NCI-H1417 (cell line): ENCODE results near the gene C19orf33.
"Not testable (repeated sequence)": the region's sequence is repeated elsewhere in the genome, so short reads cannot be mapped to it uniquely, and the experiment has no call there.

Experiments
- DNase-seq, 3 experiments: peaks; one replicate each; lab custom pipeline; 2025; lab: John Stamatoyannopoulos, UW

Gene C19orf33

DNA sequence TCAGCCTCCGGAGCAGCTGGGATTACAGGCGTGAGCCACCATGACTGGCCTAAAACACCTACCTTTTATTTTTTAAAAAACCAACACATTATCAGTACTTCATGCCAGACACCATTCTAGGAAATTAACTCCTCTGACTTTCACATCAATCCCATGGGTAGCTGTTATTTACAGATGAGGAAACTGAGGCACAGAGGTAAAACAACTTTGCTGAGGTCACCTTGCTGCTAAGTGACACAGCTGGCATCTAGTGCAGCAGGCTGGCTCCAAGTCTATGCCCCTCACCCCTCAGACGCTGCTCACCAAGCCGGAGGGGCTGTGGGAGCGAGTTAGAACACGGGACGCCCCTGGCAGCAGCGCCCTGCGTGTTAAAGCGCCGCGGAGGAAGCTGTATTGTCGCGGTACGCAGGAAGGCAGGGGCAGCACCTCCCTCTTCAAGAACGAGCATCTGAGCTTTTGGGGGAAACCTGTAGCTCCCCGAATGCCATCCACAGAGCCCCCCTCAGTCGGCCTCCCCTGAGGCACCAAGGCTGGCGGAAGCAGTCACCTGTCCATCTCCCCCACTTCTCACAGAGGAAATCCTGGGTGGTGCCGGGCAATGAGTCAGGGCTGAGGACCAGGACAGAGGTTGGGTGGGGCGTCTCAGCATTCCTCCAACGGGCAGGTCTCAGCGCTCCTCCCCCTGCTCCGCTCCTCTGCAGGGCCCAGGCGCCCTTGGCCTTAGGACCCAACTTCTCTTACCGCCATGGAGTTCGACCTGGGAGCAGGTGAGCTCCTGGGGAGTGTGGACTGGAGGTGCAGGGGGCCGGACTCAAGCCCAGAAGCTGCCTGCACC lies at the start of gene C19orf33:
TSS of gene C19orf33 (plus strand) at position 735 of the 835 bp plus-strand sequence. CDS start at position 746, 11 bp downstream.
- DNase-seq: no peak

DNA sequence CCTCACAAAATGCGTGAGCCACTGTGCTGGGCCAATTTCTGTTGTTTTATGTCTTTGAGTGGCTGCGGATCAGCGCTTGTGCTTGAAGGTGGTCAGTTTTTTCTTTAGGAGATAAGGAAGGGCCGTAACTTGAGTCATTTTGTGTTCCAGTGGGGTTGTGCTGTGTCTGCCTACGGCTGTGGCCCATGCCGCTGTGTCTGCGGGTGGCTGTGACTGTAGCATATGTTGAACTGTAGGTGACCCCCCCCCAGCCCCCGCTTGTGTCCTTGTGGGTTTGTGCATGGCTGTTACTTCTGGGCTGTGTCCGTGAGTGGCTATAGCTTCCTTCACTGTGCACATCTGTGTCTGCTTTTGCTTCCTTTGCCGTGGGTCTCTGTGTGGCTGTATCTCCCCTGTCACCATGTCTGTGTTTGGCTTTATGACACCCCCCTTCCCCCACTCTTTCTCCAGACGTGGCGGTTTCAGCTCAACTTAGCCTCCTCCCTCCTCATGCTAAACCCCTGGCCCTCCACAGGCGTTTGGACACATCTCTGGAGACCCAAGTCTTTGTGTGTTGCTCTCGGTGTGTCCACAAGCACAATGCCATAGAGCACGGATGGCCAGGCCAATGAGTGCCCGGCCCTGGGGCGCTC lies 48.6 kb upstream of the C19orf33 start:
- DNase-seq: no peak

- DNase-seq: not testable (repeated sequence)
Measured at GRCh38 chr19:38261942-38262341, 42.1 kb upstream of the C19orf33 start.

DNA sequence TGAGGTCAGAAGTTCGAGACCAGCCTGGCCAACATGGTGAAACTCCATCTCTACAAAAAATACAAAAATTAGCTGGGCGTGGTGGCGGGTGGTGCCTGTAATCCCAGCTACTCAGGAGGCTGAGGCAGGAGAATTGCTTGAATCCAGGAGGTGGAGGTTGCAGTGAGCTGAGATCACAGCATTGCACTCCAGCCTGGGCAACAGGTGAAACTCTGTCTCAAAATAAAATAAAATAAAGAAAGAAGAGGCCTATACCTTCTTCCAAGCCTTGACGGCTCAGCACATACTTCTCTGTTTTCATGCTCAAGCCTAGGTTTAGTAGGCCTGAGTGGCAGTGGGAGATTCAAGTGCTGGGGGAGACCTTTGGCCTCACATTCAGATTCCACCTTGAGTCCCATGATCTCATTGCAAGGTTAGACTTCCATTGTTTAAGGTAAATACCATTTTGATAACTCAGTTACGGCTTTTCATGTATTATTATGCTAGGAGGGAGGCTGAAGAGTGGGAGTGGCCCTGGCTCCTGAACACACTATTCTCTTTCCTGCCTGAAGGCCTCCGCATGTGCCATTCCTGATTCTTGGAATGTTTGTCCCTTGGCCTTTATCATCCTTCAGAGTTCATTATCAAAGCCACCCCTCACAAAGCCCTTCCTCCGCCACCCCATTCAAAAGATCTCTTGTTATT lies 41.3 kb upstream of the C19orf33 start:
- DNase-seq: no peak

- DNase-seq: peak in 1 of 3 experiments; percentile 99
Measured at GRCh38 chr19:38263689-38264485, 40.2 kb upstream of the C19orf33 start.

DNA sequence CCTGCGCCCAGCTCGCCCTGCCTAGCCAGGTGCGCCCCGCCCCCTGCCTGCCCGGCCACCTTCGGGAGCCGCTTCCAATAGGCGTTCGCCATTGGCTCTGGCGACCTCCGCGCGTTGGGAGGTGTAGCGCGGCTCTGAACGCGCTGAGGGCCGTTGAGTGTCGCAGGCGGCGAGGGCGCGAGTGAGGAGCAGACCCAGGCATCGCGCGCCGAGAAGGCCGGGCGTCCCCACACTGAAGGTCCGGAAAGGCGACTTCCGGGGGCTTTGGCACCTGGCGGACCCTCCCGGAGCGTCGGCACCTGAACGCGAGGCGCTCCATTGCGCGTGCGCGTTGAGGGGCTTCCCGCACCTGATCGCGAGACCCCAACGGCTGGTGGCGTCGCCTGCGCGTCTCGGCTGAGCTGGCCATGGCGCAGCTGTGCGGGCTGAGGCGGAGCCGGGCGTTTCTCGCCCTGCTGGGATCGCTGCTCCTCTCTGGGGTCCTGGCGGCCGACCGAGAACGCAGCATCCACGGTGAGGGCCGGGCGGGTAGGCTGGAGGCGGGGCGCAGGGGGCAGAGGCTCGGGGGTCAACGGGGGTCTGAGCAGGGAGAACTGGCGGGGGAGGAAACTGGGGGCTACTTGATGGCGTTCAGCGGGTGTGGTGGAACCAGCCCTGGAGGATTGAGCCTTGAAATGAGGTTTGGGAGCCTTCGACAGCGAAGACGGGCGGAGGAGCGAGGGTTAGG lies 39.4 kb upstream of the C19orf33 start, which contains the start of gene SPINT2:
TSS of gene SPINT2 (plus strand) at position 88 of the 727 bp plus-strand sequence. CDS start at position 408, 320 bp downstream.
- DNase-seq: peak in 2 of 3 experiments; percentile 97

- DNase-seq: peak; percentile 19 to 62 (median 26)
Measured at GRCh38 chr19:38265213-38265861, 38.7 kb upstream of the C19orf33 start.

GRCh38 chr19:38265921-38266429 lies 38.1 kb upstream of the C19orf33 start:
- peak in 1 of 3 experiments; percentile 19 for DNase-seq

- DNase-seq: no peak
Measured at GRCh38 chr19:38266981-38267597, 37.0 kb upstream of the C19orf33 start.

DNA sequence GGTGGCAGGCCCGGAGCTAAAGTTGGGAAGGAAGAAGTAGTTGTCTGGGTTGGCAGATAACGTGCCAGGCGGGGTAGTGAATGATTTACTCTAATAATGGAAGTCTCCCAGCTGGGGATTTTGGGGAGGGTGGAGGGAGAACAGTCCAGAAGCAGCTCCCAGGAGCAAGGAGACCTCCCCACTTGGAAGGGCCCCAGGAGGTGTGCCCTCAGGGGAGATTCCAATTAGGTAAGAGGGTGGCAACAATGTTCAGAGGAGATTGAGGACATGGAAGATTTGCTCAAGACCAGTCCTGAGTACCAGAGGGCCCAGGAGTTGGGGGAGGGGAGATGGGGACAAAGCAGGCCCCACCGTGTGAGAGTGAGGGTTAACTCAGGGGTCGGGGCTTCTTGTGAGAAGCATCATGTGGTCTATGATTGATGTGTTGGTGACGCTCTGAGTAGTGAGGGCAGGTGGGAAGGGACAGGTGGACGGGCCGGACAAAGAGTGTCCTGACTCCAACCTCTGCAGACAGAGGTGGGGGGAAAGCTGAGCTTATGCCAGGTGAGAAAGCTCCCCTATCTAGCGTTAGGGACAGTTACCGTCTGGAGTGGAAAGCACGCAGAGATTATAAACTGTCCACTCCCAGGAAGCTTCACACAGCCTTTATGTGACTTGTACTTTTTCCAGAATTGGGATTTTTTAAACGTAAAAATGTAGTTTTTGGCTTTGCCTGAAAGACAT lies 36.1 kb upstream of the C19orf33 start:
- peak in 1 of 3 experiments; percentile 7 for DNase-seq

DNA sequence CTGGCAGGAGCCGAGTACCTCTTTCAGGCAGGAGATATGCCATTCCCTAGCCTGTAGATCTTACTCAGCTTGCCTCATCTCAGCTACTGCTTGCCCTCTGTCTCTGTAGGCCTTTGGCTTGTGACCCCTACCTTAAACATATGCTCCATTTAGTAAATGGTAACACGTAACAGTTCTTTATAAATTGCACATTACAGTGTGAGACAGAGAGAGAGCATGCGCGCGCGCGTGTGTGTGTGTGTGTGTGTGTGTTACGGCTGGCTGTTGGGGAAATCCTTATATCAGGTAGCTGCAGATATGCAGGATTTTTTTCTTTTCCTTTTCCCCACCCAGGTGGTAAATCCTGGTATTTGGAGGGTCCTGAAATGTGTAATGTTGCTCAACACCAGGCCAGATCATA lies 35.5 kb upstream of the C19orf33 start:
- DNase-seq: no peak

- peak in 1 of 3 experiments; percentile 23 for DNase-seq
Measured at GRCh38 chr19:38270587-38271167, 33.4 kb upstream of the C19orf33 start.

- no peak for DNase-seq
Measured at GRCh38 chr19:38273499-38273898, 30.6 kb upstream of the C19orf33 start.

DNA sequence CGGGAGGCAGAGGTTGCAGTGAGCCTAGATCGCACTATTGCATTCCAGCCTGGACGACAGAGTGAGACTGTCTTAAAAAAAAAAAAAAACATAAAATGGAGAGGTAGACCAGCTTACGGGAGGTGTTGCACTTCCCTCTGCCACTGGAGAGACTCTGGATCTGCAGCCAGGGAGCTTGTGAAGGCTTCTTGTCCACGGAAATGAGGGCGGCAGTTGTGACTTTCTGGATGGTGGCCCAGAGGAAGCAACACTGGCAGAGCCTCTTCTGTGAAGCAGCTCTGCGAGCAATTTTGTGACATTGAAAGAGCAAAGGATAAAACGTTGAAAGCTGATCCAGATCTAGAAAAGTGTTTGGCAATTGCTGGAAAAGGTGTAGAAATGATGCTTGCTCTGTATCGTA lies 29.3 kb upstream of the C19orf33 start:
- DNase-seq: no peak

DNA sequence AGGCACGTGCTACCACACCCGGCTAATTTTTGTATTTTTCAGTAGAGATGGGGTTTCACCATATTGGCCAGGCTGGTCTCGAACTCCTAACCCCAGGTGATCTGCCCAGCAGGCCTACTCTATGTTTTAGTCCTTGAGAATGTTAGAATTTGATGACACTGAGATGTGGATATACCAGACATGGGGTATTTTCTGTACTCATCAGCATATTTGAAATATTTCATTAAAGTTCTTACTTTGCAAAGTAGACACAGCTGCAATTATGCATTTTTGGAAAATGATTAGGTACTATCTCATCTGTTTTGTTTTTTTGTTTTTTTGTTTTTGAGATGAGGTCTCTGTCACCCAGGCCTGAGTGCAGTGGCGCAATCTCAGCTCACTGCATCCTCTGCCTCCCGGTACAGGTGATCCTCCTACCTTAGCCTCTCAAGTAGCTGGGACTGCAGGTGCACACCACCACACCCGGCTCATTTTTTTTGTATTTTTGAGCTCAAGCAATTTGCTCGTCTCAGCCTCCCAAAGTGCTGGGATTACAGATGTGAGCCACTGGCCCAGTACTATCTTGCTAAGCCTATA lies 27.0 kb upstream of the C19orf33 start:
- no peak for DNase-seq

GRCh38 chr19:38277549-38277948 lies 26.5 kb upstream of the C19orf33 start:
- no peak for DNase-seq

- no peak for DNase-seq
Measured at GRCh38 chr19:38277969-38278680, 25.9 kb upstream of the C19orf33 start.

DNA sequence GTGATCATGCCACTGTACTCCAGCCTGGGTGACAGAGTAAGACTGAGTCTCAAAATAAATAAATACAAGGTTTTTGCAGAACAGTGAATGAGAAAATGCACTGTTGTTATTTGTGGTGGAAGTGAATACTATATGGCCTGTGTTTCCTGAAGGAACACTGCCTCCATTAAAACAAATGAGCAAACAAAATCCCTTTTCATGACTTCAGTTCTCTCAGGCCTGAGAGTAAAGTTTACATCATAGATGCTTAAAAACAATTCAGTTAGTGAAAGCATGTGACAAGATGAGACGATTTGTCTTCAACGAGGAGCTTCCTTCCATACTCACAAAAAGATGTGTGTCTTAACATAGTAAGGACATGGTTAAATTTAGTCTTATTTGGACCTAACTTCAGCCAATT lies 25.3 kb upstream of the C19orf33 start:
- no peak for DNase-seq
